Stimulated activated CD8-positive, alpha-beta memory T cell treated with anti-CD3 and anti-CD28 coated beads, Interleukin-4, amount 100 ng/mL, for 48 hours (primary cell): Measurements from ENCODE around the gene DNASE1L3.

ENCODE experiments used
- DNase-seq: peaks from one replicate; pipeline ENCODE4 v3.0.0-alpha.2; 2020

The DNASE1L3 gene

GRCh38 chr3:58154626-58155449, 55.9 kb downstream of the DNASE1L3 start:
- no peak for DNase-seq

- no peak for DNase-seq
Measured at GRCh38 chr3:58153371-58153770, 57.4 kb downstream of the DNASE1L3 start.

GRCh38 chr3:58152225-58153015, 58.4 kb downstream of the DNASE1L3 start:
- DNase-seq = no peak

- no peak for DNase-seq
Measured at GRCh38 chr3:58151637-58152036, 59.1 kb downstream of the DNASE1L3 start.

GRCh38 chr3:58150810-58151199, 60.0 kb downstream of the DNASE1L3 start:
- DNase-seq = no peak

GRCh38 chr3:58150130-58150809, 60.5 kb downstream of the DNASE1L3 start:
- DNase-seq = no peak

GRCh38 chr3:58148049-58148448, 62.7 kb downstream of the DNASE1L3 start:
- DNase-seq = no peak

GRCh38 chr3:58144478-58145325, 66.1 kb downstream of the DNASE1L3 start:
- no peak for DNase-seq

- no peak for DNase-seq
Measured at GRCh38 chr3:58143417-58144055, 67.2 kb downstream of the DNASE1L3 start.
